Progenitor cell of endocrine pancreas (in vitro differentiated cells): Measurements from ENCODE around the gene PANK2. TPM values are rescaled to one million over a fixed set of nuclear protein-coding genes. Genes with fewer than 3 reads are reported as not detected.

Experiments used
- DNase-seq: peaks from one replicate; pipeline ENCODE4 v3.0.0; 2021; ENCODE audit warnings: low spot score; ENCODE audit not compliant: unreplicated experiment
- H3K27ac Mint-ChIP-seq: 2 replicates; pipeline ENCODE4 v1.8.0; 2021; ENCODE audit warnings: mild to moderate bottlenecking, moderate library complexity, mixed read lengths
- H3K27me3 Mint-ChIP-seq: 2 replicates; pipeline ENCODE4 v1.8.0; 2021; ENCODE audit warnings: mixed read lengths
- H3K36me3 Mint-ChIP-seq: 2 replicates; pipeline ENCODE4 v1.8.0; 2022; ENCODE audit warnings: mixed read lengths; ENCODE audit not compliant: insufficient read depth
- H3K4me1 Mint-ChIP-seq: 2 replicates; pipeline ENCODE4 v1.8.0; 2021; ENCODE audit warnings: low read depth, mixed read lengths
- H3K4me3 Mint-ChIP-seq: 2 replicates; pipeline ENCODE4 v1.8.0; 2021; ENCODE audit warnings: low read depth, mild to moderate bottlenecking, moderate library complexity, mixed read lengths
- H3K9me3 Mint-ChIP-seq: 2 replicates; pipeline ENCODE4 v1.8.0; 2021; ENCODE audit warnings: low read depth, mixed read lengths
- total RNA-seq: library from RNA; stranded (reverse); gene quantifications from 2 replicates; pipeline ENCODE4 v1.2.1, GENCODE V29; 2021
- TF ChIP-seq, protein P1 (sequence below): fragments of 200-600 bp; sonication (generic); IDR thresholded peaks from one replicate; pipeline ENCODE4 v1.5.0; 2021; ENCODE audit warnings: antibody characterized with exemption, mild to moderate bottlenecking; ENCODE audit not compliant: unreplicated experiment

Gene PANK2
- total RNA-seq, 1 donor from 2014 or later = 53.8 TPM

DNA sequence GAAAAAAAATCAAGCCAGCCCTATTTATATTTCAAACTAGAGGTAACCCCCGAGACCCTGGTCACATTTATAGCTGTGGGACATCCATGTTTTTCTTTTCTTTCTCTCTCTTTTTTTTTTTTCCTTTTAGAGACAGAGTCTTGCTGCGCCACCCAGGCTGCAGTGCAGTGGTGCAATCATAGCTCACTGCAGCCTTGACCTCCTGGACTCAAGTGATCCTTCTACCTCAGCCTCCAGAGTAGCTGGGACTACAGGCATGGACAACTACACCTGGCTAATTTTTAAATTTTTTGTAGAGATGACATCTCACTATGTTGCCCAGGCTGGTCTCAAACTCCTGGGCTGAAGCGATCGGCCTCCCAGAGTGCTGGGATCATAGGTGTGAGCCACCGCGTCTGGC lies 30.5 kb upstream of the PANK2 start:
- peaks cover 38% of the 10 kb centered on the region for H3K36me3 Mint-ChIP-seq
- H3K4me1 Mint-ChIP-seq = no peaks in the 10 kb centered on the region
- no peaks in the 10 kb centered on the region for H3K9me3 Mint-ChIP-seq
- no peak overlapping the region for H3K4me3 Mint-ChIP-seq
- H3K27ac Mint-ChIP-seq = no peak overlapping the region
- H3K27me3 Mint-ChIP-seq = no peaks in the 10 kb centered on the region
- no peak for DNase-seq
- TF ChIP-seq, protein P1, sequence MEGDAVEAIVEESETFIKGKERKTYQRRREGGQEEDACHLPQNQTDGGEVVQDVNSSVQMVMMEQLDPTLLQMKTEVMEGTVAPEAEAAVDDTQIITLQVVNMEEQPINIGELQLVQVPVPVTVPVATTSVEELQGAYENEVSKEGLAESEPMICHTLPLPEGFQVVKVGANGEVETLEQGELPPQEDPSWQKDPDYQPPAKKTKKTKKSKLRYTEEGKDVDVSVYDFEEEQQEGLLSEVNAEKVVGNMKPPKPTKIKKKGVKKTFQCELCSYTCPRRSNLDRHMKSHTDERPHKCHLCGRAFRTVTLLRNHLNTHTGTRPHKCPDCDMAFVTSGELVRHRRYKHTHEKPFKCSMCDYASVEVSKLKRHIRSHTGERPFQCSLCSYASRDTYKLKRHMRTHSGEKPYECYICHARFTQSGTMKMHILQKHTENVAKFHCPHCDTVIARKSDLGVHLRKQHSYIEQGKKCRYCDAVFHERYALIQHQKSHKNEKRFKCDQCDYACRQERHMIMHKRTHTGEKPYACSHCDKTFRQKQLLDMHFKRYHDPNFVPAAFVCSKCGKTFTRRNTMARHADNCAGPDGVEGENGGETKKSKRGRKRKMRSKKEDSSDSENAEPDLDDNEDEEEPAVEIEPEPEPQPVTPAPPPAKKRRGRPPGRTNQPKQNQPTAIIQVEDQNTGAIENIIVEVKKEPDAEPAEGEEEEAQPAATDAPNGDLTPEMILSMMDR = no peak

DNA sequence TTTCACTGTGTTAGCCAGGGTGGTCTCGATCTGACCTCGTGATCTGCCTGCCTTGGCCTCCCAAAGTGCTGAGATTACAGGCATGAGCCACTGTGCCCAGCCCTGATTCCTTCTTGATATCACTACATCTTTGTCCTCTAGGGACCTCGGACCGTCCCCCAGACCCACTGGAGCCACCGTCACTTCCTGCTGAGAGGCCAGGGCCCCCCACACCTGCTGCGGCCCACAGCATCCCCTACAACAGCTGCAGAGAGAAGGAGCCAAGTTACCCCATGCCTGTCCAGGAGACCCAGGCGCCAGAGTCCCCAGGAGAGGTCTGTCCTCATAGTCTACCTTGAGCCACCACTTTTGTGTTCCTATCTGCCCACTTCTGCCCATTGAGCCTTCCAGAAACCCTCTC lies 28.0 kb upstream of the PANK2 start:
- peaks cover 31% of the 10 kb centered on the region for H3K36me3 Mint-ChIP-seq
- H3K27ac Mint-ChIP-seq = no peak overlapping the region
- no peaks in the 10 kb centered on the region for H3K4me1 Mint-ChIP-seq
- H3K27me3 Mint-ChIP-seq = no peaks in the 10 kb centered on the region
- no peaks in the 10 kb centered on the region for H3K9me3 Mint-ChIP-seq
- TF ChIP-seq, protein P1 = no peak
- no peak for DNase-seq
- no peak overlapping the region for H3K4me3 Mint-ChIP-seq

GRCh38 chr20:3862333-3862732 lies 26.9 kb upstream of the PANK2 start:
- DNase-seq = no peak
- Mint-ChIP-seq H3K27ac (no peak overlapping the region), H3K4me1 (no peaks in the 10 kb centered on the region), H3K27me3 (no peaks in the 10 kb centered on the region), H3K36me3 (peaks cover 30% of the 10 kb centered on the region), H3K4me3 (no peak overlapping the region), H3K9me3 (no peaks in the 10 kb centered on the region)
- TF ChIP-seq, protein P1 = no peak

DNA sequence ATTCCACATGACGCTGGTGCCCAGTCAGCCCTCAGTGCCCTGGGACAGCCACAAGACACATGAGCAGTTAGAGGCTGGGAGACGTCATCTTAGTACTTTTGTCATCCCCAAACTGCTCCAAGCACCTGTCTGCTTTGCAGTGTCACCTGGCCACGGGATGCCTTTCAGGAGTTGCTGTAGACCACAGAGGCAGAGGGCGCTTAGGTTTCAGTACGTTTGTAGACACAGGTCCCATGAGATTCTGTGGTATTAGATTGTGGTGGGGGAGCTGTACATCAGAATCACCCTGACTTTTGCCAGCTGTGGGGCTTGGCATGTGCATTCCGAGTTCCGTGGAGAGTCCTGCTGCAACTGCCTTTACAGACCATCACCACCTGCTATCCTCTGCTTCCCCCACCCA lies 25.9 kb upstream of the PANK2 start:
- Mint-ChIP-seq H3K9me3 (no peaks in the 10 kb centered on the region), H3K36me3 (peaks cover 27% of the 10 kb centered on the region), H3K4me1 (no peaks in the 10 kb centered on the region), H3K4me3 (no peak overlapping the region), H3K27me3 (no peaks in the 10 kb centered on the region), H3K27ac (no peak overlapping the region)
- DNase-seq = no peak
- TF ChIP-seq, protein P1 = no peak

DNA sequence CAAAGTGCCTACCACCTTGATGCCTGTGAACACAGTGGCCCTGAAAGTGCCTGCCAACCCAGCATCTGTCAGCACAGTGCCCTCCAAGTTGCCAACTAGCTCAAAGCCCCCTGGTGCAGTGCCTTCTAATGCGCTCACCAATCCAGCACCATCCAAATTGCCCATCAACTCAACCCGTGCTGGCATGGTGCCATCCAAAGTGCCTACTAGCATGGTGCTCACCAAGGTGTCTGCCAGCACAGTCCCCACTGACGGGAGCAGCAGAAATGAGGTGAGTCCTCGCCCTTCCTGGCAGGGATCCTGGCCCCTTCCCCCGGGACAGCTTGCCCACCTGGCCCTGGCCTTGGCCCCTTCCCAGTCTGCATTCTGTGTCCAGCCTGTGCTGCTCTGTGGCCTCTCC lies 24.7 kb upstream of the PANK2 start:
- peaks cover 27% of the 10 kb centered on the region for H3K36me3 Mint-ChIP-seq
- TF ChIP-seq, protein P1 = no peak
- H3K4me3 Mint-ChIP-seq = no peak overlapping the region
- no peaks in the 10 kb centered on the region for H3K9me3 Mint-ChIP-seq
- DNase-seq = no peak
- no peaks in the 10 kb centered on the region for H3K4me1 Mint-ChIP-seq
- H3K27ac Mint-ChIP-seq = no peak overlapping the region
- no peaks in the 10 kb centered on the region for H3K27me3 Mint-ChIP-seq
